GM19193 (cell line): ENCODE results near the gene TAB2.

ENCODE experiments used
- POLR2A ChIP-seq: IDR thresholded peaks from 4 replicates; pipeline ENCODE4 v1.6.1; 2011; ENCODE audit not compliant: insufficient read depth, insufficient read length; ENCODE audit errors: extremely low read depth

TAB2 gene

GRCh38 chr6:149449831-149450678, 132.5 kb downstream of the TAB2 start:
- no peak for TF ChIP-seq POLR2A

DNA sequence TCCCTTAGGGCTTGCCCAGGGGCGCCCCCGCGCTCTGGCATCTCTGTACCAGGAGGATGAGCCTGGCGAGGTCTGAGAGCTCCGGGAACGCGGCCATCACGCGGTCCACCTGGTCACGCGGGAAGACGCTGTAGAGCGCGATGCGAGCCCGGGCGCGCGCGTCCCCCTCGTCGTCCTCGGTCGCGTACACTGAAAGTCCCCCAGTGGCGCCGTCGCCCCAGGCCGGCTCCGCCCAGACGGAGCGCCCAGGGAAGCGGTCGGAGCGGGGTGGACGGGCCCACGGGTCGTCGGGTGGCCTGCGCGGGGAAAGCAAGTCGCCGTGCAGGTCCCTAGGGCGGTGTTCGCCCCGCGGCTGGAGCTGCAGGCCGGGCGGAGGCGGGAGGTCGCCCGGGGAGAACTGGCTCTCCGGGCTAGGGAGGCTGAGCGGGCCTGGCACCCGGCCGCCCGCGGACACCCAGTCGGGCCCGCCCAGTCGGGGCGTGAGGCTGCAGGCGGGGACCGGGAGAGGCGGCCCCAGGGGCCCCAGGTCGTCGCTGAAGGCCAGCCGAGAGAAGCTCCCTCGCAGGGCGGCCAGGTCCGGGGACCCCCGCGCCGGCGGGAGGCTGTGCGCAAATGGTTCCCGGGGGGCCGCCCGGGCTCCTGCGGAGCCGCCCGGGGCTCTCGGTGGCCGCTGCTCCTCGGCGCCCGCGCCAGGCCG, 133.3 kb downstream of the TAB2 start:
- TF ChIP-seq POLR2A: no peak

DNA sequence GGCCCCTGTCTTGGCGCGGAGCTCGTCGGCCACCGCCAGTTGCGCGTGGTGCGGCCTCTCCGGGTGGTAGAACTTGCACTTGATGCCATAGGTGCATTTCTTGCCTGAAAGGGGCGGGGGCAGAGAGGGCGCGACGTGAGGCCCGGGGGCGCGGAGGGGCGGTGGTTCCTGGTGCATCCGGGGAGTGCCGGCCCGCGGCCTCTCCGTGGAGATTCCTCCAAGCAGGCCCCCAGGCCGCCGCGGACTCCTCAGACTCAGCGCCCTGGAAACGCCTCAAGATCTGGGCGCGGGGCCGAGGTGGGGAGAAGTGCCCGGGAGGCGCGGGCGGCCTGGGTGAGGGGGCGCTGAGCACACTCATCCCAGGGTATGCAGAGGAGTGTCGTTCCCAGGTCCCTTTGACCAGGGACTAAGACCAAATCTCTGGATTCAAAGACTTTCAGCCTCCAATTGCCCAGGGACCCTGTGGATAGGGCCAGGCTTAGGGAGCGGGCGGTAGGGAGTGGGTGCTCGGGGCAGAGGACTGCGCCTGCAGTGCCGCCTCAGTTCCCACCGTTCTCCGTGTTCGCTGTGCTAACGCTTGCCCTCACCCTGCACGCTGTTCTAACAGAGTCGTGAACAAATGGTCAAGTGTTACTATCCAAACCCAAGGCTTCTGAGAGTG, 134.0 kb downstream of the TAB2 start:
- TF ChIP-seq POLR2A: no peak

DNA sequence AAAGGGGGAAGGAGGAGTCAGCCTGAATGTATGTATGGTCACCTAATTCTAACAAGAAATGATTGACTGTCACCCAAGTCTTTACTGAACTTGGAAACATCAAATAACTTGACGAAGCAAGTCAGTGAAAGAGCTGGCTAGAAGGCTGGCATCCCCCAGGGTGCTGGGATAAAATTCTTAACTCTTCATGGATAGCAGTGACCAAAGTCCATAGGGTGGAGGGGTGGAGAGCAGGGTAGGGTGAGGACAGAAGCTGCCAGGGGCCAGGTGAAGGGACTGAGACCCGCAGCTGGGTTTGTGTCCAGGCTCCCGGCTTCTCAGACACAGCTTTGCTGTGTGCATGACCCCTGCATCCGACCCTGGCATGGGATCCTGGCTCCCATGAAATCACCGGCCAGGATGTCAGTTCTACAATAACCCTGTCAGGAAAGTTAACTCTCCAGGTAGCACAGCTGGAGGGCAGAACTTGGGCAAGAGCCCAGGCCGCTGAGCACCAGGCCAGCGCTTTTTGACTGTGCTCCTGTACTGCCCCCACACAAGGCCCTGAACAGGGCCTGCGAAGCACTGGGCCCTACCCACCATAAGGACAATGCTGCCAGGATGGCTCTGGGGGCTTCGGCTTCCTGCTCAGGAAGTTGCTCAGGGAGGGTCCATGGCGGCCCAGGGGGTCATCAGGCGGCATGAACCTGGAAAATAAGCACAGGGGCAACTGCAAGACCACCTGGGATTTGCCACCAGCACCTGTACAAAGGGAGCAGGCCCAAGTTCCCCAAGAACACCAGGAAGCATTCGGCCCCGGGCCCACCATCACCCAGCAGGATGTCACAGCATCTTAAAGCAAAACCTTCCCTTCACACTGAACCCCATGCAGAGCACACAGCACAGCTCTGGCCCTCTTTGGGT, 134.8 kb downstream of the TAB2 start:
- TF ChIP-seq POLR2A: no peak

DNA sequence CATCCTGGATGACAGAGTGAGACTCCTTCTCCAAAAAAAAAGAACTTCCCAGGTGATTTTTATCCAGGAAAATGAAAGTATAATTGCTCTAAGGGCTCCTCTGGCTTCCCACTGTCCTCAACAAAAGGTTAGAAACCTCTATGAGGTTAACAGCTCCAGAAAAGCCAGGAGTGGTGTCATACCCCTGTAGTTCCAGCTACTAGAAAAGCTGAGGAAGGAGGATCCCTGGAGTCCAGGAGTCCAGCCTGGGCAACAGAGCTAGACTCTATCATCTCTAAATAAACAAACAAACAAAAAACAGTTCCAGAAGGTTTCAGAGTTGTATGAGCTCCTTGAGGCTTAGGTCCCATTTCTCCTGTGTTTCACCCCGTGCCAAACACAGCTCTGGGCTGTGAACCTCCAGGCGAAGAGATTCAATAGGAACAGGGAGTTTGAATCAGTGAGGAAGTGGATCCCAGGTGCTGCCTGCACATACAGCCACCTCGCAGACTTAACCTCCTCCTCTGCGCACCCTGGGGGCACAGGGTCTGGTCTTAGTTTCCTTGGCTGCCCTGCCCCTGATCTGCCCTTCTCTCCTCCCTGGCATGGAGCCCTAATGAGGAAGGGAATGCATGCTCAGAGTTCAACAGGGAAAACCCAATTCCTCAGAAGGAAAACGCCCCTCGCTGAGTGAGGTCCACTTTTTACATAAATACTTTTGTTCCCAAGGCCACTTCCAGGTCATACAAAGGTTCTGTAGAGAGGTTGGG, 136.3 kb downstream of the TAB2 start:
- TF ChIP-seq POLR2A: no peak

DNA sequence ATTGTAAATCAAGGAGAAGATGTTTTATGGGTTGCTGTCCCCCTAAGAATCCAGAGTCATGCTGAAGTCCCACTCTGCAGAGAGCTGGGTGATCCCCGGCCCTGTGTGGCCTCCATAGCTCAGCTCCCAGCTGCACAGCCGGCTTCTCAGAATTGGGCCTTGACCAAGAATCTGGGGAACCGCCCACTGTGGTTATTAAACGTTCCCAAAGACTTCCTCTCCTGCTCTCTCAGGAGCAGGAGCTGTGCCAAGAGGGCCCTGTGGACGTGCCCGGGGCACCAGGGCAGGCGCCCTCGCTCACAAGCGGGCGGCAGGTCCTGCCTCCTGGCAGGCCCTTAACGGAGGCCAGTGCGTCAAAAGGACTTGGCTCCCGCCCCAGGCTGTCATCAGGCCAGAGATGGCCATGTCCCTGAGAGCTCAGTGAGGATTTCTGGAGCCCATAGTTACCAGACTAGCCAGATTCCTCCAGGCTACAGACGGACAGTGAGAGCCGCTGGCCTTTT, 136.9 kb downstream of the TAB2 start:
- TF ChIP-seq POLR2A: no peak

DNA sequence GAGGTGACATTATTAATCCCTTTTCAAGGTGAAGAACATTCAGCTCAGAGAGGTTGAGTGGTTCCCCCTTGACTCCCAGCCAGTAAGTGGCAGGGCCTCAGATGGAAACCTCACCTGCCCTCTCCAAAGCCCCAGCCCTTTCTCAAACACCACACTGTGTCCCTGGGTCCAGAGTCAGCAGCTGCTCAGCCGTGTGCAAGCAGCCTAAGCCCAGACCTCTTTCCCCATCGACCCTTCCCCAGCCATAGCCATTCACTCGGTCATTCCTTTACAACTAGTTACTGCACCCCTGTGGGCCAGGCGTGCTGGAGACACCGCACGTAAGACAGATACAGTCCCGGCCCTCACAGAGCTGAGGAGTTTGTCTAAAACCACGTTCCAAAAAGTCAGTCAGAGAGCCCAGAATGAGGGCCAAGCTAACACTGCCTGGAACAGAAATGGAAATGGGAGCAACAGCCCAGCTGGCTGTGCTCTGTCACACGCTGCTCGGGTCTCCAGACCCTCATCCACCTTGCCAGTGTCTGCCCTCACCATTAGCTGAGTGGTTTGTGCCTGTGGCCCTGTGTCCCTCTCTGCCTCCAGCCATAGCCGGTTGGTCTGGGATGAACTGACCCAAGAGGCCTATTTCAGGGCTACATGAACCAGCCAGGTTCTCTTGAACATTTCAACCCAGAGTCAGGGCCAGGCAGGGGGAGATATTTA, 137.7 kb downstream of the TAB2 start:
- no peak for TF ChIP-seq POLR2A

- TF ChIP-seq POLR2A: no peak
These were observed 139.0 kb downstream of the TAB2 start for GRCh38 chr6:149456311-149457021.

- TF ChIP-seq POLR2A: no peak
These were observed 139.9 kb downstream of the TAB2 start for GRCh38 chr6:149457316-149457884.

DNA sequence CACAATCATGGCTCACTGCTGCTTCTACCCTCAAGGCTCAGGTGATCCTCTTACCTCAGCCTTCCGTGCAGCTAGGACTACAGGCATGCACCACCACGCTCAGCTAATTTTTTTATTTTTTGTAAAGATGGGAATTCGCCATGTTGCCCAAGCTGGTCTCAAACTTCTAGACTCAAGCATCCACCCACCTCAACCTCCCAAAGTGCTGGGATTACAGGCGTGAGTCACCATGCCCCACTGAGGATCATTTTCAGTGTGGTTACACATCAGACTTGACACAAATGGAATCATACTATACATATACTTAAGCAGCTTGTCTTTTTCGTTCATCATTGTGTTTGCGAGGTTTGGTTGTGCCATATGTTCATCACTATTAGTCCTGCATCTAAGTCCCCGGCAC, 140.7 kb downstream of the TAB2 start:
- TF ChIP-seq POLR2A: no peak

- no peak for TF ChIP-seq POLR2A
These were observed 141.3 kb downstream of the TAB2 start for GRCh38 chr6:149458806-149459205.

DNA sequence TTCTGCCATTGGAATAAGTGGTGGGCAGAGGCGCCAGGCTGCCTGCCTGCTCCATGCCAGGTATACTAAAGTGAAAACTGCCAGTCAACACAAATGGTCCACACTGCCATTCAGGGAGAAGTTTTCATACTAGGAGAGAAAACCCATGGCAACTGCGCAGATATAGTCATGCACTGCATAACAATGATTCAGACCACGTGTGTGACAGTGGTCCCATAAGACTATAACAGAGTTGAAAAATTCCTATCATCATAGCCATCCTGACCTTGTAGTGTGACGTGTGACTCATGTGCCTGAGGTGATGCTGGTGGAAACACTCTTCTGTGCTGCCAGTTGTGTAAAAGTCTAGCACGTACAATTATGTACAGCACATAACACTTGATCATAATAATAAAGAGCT, 142.2 kb downstream of the TAB2 start:
- no peak for TF ChIP-seq POLR2A
